Esophagus squamous epithelium (tissue), 4 donors: ENCODE results near the gene SUSD3.

Experiments used
- CTCF ChIP-seq, 6 experiments: fragments of 450-650 bp in 4 of 6; fragments of 200-600 bp in 2 of 6; sonication (generic) in 2 of 6; IDR thresholded peaks; one replicate each; pipeline ENCODE4 v1.5.1; 2016 to 2019; ENCODE audit warnings: antibody characterized with exemption in 6 of 6, mild to moderate bottlenecking in 4 of 6, moderate library complexity in 4 of 6
- POLR2A ChIP-seq, 4 donors: fragments of 450-650 bp; IDR thresholded peaks; one replicate each; pipeline ENCODE4 v1.6.1; 2017; ENCODE audit warnings: antibody characterized with exemption in 4 of 4, mild to moderate bottlenecking in 4 of 4, moderate library complexity in 3 of 4

- no peak for TF ChIP-seq CTCF (IDR thresholded peaks at IDR 0.05)
- TF ChIP-seq POLR2A (IDR thresholded peaks at IDR 0.05) = no peak
Measured at GRCh38 chr9:93065135-93065720, 6.7 kb downstream of the SUSD3 start.
